ENCODE data around the gene HOXB3. TPM values are rescaled to one million over a fixed set of nuclear protein-coding genes. Genes with fewer than 3 reads are reported as not detected.

HOXB3 gene
- total RNA-seq, 4 donors from 2014 or later, result 37.0 to 89.3 (median 65.4) TPM

- Histone ChIP-seq H3K36me3 (no peaks in the 10 kb centered on the region), H3K27me3 (peaks cover 0 to 15% of the 10 kb centered on the region in 2 donors), H3K27ac (peak overlapping the region; percentile 38 to 92 (median 80)), H3K4me1 (peaks cover 0 to 36% (median 14%) of the 10 kb centered on the region in 4 donors), H3K9me3 (no peaks in the 10 kb centered on the region), H3K4me3 (peak overlapping the region; percentile 43 to 71 (median 64))
- no peak for DNase-seq
- TF ChIP-seq CTCF (IDR thresholded peaks at IDR 0.05) (no peak), POLR2A (IDR thresholded peaks at IDR 0.05) (no peak)
Measured at GRCh38 chr17:48612456-48612853, 22.4 kb upstream of the HOXB3 start.

- peak overlapping the region; percentile 39 to 92 (median 80) for H3K27ac ChIP-seq
- peaks cover 0 to 15% of the 10 kb centered on the region in 2 donors for H3K27me3 ChIP-seq
- peaks cover 0 to 4% (median 0%) of the 10 kb centered on the region in 3 donors for H3K36me3 ChIP-seq
- TF ChIP-seq POLR2A (IDR thresholded peaks at IDR 0.05), result no peak
- no peak for TF ChIP-seq CTCF (IDR thresholded peaks at IDR 0.05)
- no peaks in the 10 kb centered on the region for H3K9me3 ChIP-seq
- peak overlapping the region; percentile 63 to 71 (median 66) for H3K4me3 ChIP-seq
- H3K4me1 ChIP-seq, result peaks cover 0 to 36% (median 14%) of the 10 kb centered on the region in 4 donors
- peak in 1 of 3 donors; percentile 74 for DNase-seq
Measured at GRCh38 chr17:48611681-48612455, 21.8 kb upstream of the HOXB3 start.

- H3K4me1 ChIP-seq, result peaks cover 0 to 36% (median 14%) of the 10 kb centered on the region in 4 donors
- peak overlapping the region; percentile 63 to 71 (median 66) for H3K4me3 ChIP-seq
- DNase-seq, result no peak
- no peak for TF ChIP-seq POLR2A (IDR thresholded peaks at IDR 0.05)
- TF ChIP-seq CTCF (IDR thresholded peaks at IDR 0.05), result no peak
- H3K27me3 ChIP-seq, result peaks cover 0 to 9% of the 10 kb centered on the region in 2 donors
- H3K27ac ChIP-seq, result peak overlapping the region; percentile 64 to 92 (median 80)
- H3K36me3 ChIP-seq, result peaks cover 0 to 4% (median 0%) of the 10 kb centered on the region in 3 donors
- H3K9me3 ChIP-seq, result no peaks in the 10 kb centered on the region
Measured at GRCh38 chr17:48611213-48611612, 21.2 kb upstream of the HOXB3 start.

GRCh38 chr17:48610282-48611211 lies 20.5 kb upstream of the HOXB3 start, which contains the start of gene HOXB7:
Gene HOXB7, minus strand, starts transcription at chr17:48611017. Its CDS starts 99 bp downstream, at chr17:48610918.
- peak within 1 kb of the TSS; percentile 64 to 92 (median 80) for H3K27ac ChIP-seq
- peak within 1 kb of the TSS; percentile 63 to 71 (median 66) for H3K4me3 ChIP-seq
- H3K4me1 ChIP-seq, result peaks cover 0 to 36% (median 14%) of the 10 kb centered on the region in 4 donors
- no peaks in the 10 kb centered on the region for H3K9me3 ChIP-seq
- H3K36me3 ChIP-seq, result peaks cover 0 to 4% (median 0%) of the 10 kb centered on the region in 3 donors
- peaks cover 0 to 3% of the 10 kb centered on the region in 2 donors for H3K27me3 ChIP-seq
- DNase-seq, result peak; percentile 82 to 91 (median 90)
- peak in 1 of 6 experiments; percentile 10 for TF ChIP-seq CTCF (IDR thresholded peaks at IDR 0.05)
- TF ChIP-seq POLR2A (IDR thresholded peaks at IDR 0.05), result peak; percentile 73 to 82

GRCh38 chr17:48609759-48610281 lies 19.8 kb upstream of the HOXB3 start:
- no peaks in the 10 kb centered on the region for H3K27me3 ChIP-seq
- H3K27ac ChIP-seq, result peak overlapping the region; percentile 64 to 92 (median 80)
- peaks cover 0 to 36% (median 16%) of the 10 kb centered on the region in 4 donors for H3K4me1 ChIP-seq
- DNase-seq, result no peak
- H3K4me3 ChIP-seq, result peak overlapping the region; percentile 63 to 71 (median 66)
- no peak for TF ChIP-seq POLR2A (IDR thresholded peaks at IDR 0.05)
- no peak for TF ChIP-seq CTCF (IDR thresholded peaks at IDR 0.05)
- H3K36me3 ChIP-seq, result peaks cover 0 to 4% (median 0%) of the 10 kb centered on the region in 3 donors
- H3K9me3 ChIP-seq, result no peaks in the 10 kb centered on the region

Data from Peyer's patch (tissue), 4 donors.